ENCODE measurements around the gene SMURF1.

DNA sequence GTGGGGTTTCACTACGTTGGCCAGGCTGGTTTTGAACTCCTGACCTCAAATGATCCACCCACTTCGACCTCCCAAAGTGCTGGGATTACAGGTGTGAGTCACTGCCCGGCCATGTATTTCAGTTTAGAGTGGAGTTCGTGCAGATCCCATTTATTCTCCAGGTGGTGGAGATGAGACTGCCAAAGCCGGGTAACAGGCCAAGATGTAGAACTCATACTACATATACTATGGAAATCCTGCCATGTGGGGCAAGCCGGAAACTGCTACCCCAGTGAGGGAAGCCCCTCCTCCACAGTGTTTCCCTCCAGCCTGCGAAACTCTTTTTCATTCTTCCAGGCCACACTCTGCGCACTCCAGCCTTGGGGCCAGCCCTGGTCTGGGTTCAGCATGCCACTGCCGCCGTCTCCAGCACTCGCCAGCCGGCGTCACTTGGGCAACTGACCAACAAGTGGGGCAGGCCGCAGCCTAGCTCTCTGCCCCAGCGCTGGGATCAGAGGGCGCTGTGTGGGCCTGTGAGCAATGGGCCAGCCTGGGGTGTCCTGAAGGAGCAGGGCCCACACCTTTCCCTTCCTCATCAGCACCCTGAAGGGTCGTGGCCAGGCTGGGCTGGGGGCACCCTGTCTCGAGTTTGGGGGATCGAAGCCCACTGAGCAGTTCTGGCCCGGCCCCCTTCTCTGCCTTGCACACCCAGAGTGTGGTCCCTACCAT lies 143.6 kb downstream of the SMURF1 start:
- TF ChIP-seq CTCF (conservative IDR thresholded peaks at IDR 0.05; ENCODE audit: low read depth, low read length) = no peak
- no peak for TF ChIP-seq EZH2phosphoT487 (IDR thresholded peaks at IDR 0.05; ENCODE audit: borderline replicate concordance, low read length)
- TF ChIP-seq EZH2 (IDR thresholded peaks at IDR 0.05; ENCODE audit: low read length, unreplicated experiment) = no peak

Data from PC-3 (cell line).